ENCODE results near the gene FAM98C.

FAM98C gene

GRCh38 chr19:38448225-38448624, 45.3 kb downstream of the FAM98C start:
- no peak overlapping the region for H3K27ac ChIP-seq
- no peak for TF ChIP-seq CTCF (IDR thresholded peaks at IDR 0.05; ENCODE audit: low read depth, low read length, missing control alignments)
- in situ Hi-C loops (cut with HindIII; ENCODE audit: low pct_ligation_motif_present, low sequenced_read_pairs), result no loop called here
- H3K4me3 ChIP-seq (ENCODE audit: low read depth, low read length), result no peak overlapping the region
- no peaks in the 10 kb centered on the region for H3K27me3 ChIP-seq (replicated peaks)
- no peaks in the 10 kb centered on the region for H3K36me3 ChIP-seq (replicated peaks)
- DNase-seq, result no peak

- no peak for DNase-seq
- Histone ChIP-seq H3K36me3 (replicated peaks) (no peaks in the 10 kb centered on the region), H3K27me3 (replicated peaks) (no peaks in the 10 kb centered on the region), H3K4me3 (ENCODE audit: low read depth, low read length) (no peak overlapping the region), H3K27ac (no peak overlapping the region)
- in situ Hi-C loops (cut with HindIII; ENCODE audit: low pct_ligation_motif_present, low sequenced_read_pairs), result no loop called here
- no peak for TF ChIP-seq CTCF (IDR thresholded peaks at IDR 0.05; ENCODE audit: low read depth, low read length, missing control alignments)
Measured at GRCh38 chr19:38449518-38449917, 46.6 kb downstream of the FAM98C start.

- TF ChIP-seq CTCF (IDR thresholded peaks at IDR 0.05; ENCODE audit: low read depth, low read length, missing control alignments), result no peak
- H3K27ac ChIP-seq, result no peak overlapping the region
- in situ Hi-C loops (cut with HindIII; ENCODE audit: low pct_ligation_motif_present, low sequenced_read_pairs), result no loop called here
- no peak overlapping the region for H3K4me3 ChIP-seq (ENCODE audit: low read depth, low read length)
- no peak for DNase-seq
- H3K36me3 ChIP-seq (replicated peaks), result no peaks in the 10 kb centered on the region
- H3K27me3 ChIP-seq (replicated peaks), result no peaks in the 10 kb centered on the region
Measured at GRCh38 chr19:38451036-38451435, 48.1 kb downstream of the FAM98C start.

DNA sequence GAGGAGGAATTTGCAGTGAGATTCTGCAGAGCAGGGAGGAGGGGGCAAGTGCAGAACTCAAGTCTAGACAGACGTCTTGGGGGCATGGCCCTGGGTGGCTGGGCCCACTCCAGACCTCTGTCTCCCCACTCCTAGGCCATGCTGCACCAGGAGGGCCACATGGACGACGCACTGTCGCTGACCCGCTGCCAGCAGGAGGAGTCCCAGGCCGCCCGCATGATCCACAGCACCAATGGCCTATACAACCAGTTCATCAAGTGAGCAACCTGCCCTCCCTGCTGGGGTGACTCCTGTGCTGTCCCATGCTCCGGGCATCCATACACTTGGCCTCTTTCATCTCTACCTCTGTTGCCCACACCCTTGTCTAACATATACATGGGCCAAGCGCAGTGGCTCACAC, 48.7 kb downstream of the FAM98C start:
- TF ChIP-seq CTCF (IDR thresholded peaks at IDR 0.05; ENCODE audit: low read depth, low read length, missing control alignments), result no peak
- DNase-seq, result no peak
- Histone ChIP-seq H3K27me3 (replicated peaks) (no peaks in the 10 kb centered on the region), H3K36me3 (replicated peaks) (no peaks in the 10 kb centered on the region), H3K27ac (no peak overlapping the region), H3K4me3 (ENCODE audit: low read depth, low read length) (no peak overlapping the region)
- in situ Hi-C loops (cut with HindIII; ENCODE audit: low pct_ligation_motif_present, low sequenced_read_pairs), result no loop called here

DNA sequence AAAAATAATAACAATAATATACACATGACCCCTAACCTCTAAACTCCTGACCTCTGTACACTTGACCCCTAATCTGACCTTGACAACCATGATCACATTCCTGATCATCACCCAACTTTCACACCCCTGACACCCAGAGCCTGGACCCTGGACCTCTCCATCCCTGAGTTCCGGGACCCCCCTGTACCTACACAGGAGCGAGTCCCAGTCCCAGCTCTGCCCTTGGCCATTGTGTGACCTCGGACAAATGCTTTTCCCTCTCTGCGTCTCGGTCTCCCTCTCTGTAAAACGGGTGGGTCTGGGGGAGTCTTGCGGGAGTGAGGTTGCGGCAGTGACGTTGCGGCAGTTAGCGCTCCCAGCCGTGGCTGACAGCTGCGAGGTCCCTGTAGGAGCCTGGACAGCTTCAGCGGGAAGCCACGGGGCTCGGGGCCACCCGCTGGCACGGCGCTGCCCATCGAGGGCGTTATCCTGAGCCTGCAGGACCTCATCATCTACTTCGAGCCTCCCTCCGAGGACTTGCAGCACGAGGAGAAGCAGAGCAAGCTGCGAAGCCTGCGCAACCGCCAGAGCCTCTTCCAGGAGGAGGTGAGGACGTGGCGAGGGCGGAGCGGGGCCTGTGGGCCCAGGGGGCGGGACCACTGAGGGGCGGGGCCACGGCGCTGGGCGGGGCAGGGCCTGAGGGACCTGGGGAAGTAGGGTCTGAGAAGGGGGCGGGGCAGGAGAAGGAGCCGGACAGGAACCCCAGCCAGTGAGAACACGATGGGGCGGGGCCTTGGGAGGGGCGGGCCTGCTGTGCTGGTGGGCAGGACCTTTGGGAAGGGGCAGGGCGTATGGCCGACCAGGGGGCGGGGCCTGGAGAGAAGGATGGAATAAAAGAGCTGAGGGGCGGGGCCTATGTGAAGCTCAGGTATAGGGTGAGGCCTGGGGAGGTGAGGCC, 49.8 kb downstream of the FAM98C start:
- no peaks in the 10 kb centered on the region for H3K27me3 ChIP-seq (replicated peaks)
- H3K4me3 ChIP-seq (ENCODE audit: low read depth, low read length), result no peak overlapping the region
- no peak overlapping the region for H3K27ac ChIP-seq
- in situ Hi-C loops (cut with HindIII; ENCODE audit: low pct_ligation_motif_present, low sequenced_read_pairs), result no loop called here
- H3K36me3 ChIP-seq (replicated peaks), result no peaks in the 10 kb centered on the region
- no peak for DNase-seq
- TF ChIP-seq CTCF (IDR thresholded peaks at IDR 0.05; ENCODE audit: low read depth, low read length, missing control alignments), result no peak
